NCI-H2171 treated with DMSO at 0.1 percent for 48 hours (cell line): ENCODE data around the gene GTF2F2.

ENCODE experiments used
- DNase-seq: peaks from one replicate; lab custom pipeline; 2025; lab: John Stamatoyannopoulos, UW

GTF2F2 gene

DNA sequence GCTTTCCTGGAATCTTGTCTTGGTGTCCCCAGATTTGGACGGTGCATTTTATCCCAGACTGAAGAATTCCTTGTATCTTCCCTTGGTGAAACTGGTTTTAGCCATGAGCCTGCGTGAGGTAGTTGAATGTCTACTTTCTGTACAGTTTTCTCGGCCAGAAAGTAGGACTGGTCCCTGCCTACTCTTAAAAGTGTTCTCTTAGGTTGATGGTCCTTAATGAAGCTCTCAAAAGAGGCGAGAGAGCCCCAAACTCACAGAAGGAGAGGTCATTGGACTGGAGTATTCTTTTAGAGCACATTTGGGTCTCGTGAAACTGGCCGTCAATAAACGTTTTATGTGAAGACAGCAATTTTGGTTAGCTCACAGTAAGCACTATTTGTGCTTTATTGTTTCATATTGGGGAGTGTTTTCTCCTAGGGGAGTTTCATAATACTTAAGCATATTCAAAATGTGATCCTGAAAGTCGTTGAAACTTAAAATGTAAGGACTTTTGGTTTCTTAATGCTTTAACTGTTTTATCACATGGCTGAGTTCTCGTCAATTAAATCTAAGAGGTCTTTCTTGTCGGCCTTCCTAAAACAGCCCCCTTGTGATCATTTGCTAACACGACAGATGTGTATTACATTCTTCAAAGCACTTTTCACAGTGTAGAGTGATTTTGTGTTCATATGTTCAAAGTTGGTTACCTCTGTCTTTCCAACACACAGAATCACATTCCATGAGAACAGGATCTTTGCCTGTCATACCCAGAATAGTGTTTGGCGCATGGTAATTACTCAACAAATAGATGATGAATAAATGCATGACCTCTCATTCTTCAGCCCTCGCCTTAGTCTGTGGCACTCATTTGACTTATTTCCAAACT is 889 bp downstream of the GTF2F2 start:
- peak; percentile 6 for DNase-seq

- DNase-seq, result no peak
Observed at GRCh38 chr13:45122941-45123340, 2.6 kb downstream of the GTF2F2 start.

DNA sequence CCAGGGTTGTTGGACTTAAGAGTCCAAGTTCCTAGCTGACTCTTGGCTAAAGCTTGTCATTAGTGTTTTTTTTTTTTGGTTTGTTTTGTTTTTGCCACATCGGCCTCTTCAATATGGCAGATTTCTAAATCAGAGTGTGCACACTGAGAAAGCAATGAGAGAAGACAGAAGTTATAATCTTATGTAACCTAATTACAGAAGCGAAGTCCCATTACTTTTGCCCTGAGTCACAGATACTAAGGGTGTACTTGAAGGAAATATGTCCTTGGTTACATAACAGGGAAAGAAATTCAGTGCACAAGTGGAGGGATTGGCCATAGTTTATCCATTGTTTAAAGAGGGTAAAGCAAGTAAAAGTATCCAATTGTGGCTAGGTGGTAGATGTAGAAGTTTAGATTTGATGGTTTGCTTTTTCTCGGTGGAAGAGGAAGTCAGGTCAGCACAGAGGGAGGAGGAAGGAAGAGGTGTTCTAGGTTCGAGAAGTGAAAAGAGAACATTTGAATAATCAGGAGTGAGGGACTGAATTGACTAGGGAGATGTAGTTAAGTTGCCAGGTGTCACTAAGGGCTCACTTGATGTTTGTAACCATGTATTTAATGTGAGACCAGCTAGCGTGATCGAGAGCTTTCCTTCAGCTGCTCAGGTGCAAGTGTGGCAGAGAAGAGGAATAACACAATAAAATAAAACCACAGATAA is 12.2 kb downstream of the GTF2F2 start:
- DNase-seq, result no peak

GRCh38 chr13:45133396-45134118 is 13.2 kb downstream of the GTF2F2 start:
- DNase-seq, result no peak

GRCh38 chr13:45136741-45137504 is 16.6 kb downstream of the GTF2F2 start:
- no peak for DNase-seq

GRCh38 chr13:45137526-45137925 is 17.2 kb downstream of the GTF2F2 start:
- no peak for DNase-seq

GRCh38 chr13:45138282-45138681 is 18.0 kb downstream of the GTF2F2 start:
- DNase-seq, result no peak

GRCh38 chr13:45141369-45141768 is 21.1 kb downstream of the GTF2F2 start:
- no peak for DNase-seq

GRCh38 chr13:45142440-45143345 is 22.4 kb downstream of the GTF2F2 start:
- DNase-seq, result no peak

- DNase-seq, result no peak
Observed at GRCh38 chr13:45143346-45143751, 23.0 kb downstream of the GTF2F2 start.

GRCh38 chr13:45149964-45150363 is 29.7 kb downstream of the GTF2F2 start:
- no peak for DNase-seq

- no peak for DNase-seq
Observed at GRCh38 chr13:45156565-45157361, 36.5 kb downstream of the GTF2F2 start.

DNA sequence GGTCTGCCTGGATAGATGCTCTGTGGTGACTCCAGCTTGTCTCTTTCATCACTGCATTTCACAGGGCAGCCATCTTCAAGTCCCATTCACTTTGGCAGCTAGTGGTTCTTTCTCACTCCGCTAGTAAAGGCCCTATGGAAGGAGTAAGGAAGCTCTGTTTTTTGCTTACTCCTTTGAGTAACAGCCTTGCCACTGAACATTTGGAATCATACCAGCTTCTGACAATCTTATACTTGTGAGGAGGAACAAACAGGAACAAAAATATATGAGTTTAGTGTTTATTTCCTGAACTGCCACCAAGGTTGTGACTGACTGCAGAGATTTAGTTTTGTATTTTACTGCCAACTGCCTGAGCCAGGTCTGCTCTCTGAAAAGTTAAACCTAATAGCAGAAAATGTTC is 41.9 kb downstream of the GTF2F2 start:
- no peak for DNase-seq

GRCh38 chr13:45162821-45163220 is 42.5 kb downstream of the GTF2F2 start:
- no peak for DNase-seq

GRCh38 chr13:45166858-45167257 is 46.5 kb downstream of the GTF2F2 start:
- DNase-seq, result no peak

- no peak for DNase-seq
Observed at GRCh38 chr13:45167611-45168554, 47.6 kb downstream of the GTF2F2 start.

- no peak for DNase-seq
Observed at GRCh38 chr13:45168555-45168930, 48.2 kb downstream of the GTF2F2 start.

- no peak for DNase-seq
Observed at GRCh38 chr13:45174478-45174877, 54.2 kb downstream of the GTF2F2 start.
